ENCODE measurements around the gene HSPA1A.
A peak's percentile ranks its signal among the peaks of the same experiment; 100 is the strongest.

HSPA1A gene

DNA sequence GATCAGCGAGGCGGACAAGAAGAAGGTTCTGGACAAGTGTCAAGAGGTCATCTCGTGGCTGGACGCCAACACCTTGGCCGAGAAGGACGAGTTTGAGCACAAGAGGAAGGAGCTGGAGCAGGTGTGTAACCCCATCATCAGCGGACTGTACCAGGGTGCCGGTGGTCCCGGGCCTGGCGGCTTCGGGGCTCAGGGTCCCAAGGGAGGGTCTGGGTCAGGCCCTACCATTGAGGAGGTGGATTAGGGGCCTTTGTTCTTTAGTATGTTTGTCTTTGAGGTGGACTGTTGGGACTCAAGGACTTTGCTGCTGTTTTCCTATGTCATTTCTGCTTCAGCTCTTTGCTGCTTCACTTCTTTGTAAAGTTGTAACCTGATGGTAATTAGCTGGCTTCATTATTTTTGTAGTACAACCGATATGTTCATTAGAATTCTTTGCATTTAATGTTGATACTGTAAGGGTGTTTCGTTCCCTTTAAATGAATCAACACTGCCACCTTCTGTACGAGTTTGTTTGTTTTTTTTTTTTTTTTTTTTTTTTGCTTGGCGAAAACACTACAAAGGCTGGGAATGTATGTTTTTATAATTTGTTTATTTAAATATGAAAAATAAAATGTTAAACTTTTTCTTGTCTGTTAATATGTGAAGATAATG, 14.4 kb downstream of the HSPA1A start:
- peaks cover 16% of the 10 kb centered on the region for H3F3A ChIP-seq (ENCODE audit: insufficient read depth, low read length)
- peak overlapping the region; percentile 88 for H3K4me2 ChIP-seq (ENCODE audit: low read length)
- peaks cover 53% of the 10 kb centered on the region for H3K4me1 ChIP-seq (ENCODE audit: insufficient read depth, low read length, severe bottlenecking)
- H4K20me1 ChIP-seq (ENCODE audit: insufficient read depth, low read length), result no peaks in the 10 kb centered on the region
- no peak overlapping the region for H2AFZ ChIP-seq (ENCODE audit: low read length)
- no peaks in the 10 kb centered on the region for H3K9me3 ChIP-seq (ENCODE audit: low read length)
- peaks cover 26% of the 10 kb centered on the region for H3K79me2 ChIP-seq (ENCODE audit: insufficient read depth, low read length)
- peak overlapping the region; percentile 75 for H3K4me3 ChIP-seq (ENCODE audit: low read depth, low read length, poor library complexity, severe bottlenecking)
- H3K27me3 ChIP-seq (ENCODE audit: insufficient read depth, low read length), result no peaks in the 10 kb centered on the region
- no peaks in the 10 kb centered on the region for H3K9me2 ChIP-seq (ENCODE audit: low read depth, low read length)
- H3K36me3 ChIP-seq (ENCODE audit: insufficient read depth, low read length), result peaks cover under 1% of the 10 kb centered on the region; the same call in 1 of the 2 replicates
- peak overlapping the region; percentile 75 for H3K9ac ChIP-seq (ENCODE audit: low read length)
- TF ChIP-seq EZH2 (IDR thresholded peaks at IDR 0.05; ENCODE audit: borderline replicate concordance, low read length), result no peak
- TF ChIP-seq, protein P1, sequence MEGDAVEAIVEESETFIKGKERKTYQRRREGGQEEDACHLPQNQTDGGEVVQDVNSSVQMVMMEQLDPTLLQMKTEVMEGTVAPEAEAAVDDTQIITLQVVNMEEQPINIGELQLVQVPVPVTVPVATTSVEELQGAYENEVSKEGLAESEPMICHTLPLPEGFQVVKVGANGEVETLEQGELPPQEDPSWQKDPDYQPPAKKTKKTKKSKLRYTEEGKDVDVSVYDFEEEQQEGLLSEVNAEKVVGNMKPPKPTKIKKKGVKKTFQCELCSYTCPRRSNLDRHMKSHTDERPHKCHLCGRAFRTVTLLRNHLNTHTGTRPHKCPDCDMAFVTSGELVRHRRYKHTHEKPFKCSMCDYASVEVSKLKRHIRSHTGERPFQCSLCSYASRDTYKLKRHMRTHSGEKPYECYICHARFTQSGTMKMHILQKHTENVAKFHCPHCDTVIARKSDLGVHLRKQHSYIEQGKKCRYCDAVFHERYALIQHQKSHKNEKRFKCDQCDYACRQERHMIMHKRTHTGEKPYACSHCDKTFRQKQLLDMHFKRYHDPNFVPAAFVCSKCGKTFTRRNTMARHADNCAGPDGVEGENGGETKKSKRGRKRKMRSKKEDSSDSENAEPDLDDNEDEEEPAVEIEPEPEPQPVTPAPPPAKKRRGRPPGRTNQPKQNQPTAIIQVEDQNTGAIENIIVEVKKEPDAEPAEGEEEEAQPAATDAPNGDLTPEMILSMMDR (IDR thresholded peaks at IDR 0.05; ENCODE audit: low read length), result peak; percentile 56
- H3K27ac ChIP-seq (ENCODE audit: low read depth, low read length, poor library complexity, severe bottlenecking), result peak overlapping the region; percentile 97

DNA sequence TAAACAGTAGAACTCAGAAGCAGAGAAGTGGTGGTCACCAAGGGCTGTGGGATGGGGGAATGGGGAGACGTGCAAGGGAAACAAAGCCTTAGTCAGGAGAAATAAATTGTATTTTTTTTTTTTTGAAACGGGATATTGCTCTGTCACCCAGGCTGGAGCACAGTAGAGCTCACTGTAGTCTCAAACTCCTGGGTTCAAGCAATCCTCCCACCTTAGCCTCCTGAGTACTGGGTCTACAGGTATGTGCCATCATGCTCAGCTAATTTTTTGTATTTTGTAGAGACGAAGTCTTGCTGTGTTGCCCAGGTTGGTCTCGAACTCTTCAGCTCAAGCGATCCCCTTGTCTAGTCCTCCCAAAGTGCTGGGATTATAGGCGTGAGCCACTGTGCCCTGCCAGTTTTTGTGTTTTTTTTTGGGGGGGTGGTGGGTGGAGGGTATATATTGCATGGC, 15.6 kb downstream of the HSPA1A start:
- peaks cover 45% of the 10 kb centered on the region for H3K4me1 ChIP-seq (ENCODE audit: insufficient read depth, low read length, severe bottlenecking)
- H3K9me2 ChIP-seq (ENCODE audit: low read depth, low read length), result no peaks in the 10 kb centered on the region
- H2AFZ ChIP-seq (ENCODE audit: low read length), result no peak overlapping the region
- H3K27me3 ChIP-seq (ENCODE audit: insufficient read depth, low read length), result no peaks in the 10 kb centered on the region
- H3K27ac ChIP-seq (ENCODE audit: low read depth, low read length, poor library complexity, severe bottlenecking), result peak overlapping the region; percentile 97
- H3F3A ChIP-seq (ENCODE audit: insufficient read depth, low read length), result peaks cover 16% of the 10 kb centered on the region
- peaks cover 37% of the 10 kb centered on the region for H3K79me2 ChIP-seq (ENCODE audit: insufficient read depth, low read length)
- peak overlapping the region; percentile 75 for H3K9ac ChIP-seq (ENCODE audit: low read length)
- H3K9me3 ChIP-seq (ENCODE audit: low read length), result no peaks in the 10 kb centered on the region
- TF ChIP-seq, protein P1 (IDR thresholded peaks at IDR 0.05; ENCODE audit: low read length), result no peak
- TF ChIP-seq EZH2 (IDR thresholded peaks at IDR 0.05; ENCODE audit: borderline replicate concordance, low read length), result no peak
- no peaks in the 10 kb centered on the region for H4K20me1 ChIP-seq (ENCODE audit: insufficient read depth, low read length)
- peaks cover 12% of the 10 kb centered on the region for H3K36me3 ChIP-seq (ENCODE audit: insufficient read depth, low read length)
- H3K4me3 ChIP-seq (ENCODE audit: low read depth, low read length, poor library complexity, severe bottlenecking), result peak overlapping the region; percentile 75
- peak overlapping the region; percentile 88 for H3K4me2 ChIP-seq (ENCODE audit: low read length)

DNA sequence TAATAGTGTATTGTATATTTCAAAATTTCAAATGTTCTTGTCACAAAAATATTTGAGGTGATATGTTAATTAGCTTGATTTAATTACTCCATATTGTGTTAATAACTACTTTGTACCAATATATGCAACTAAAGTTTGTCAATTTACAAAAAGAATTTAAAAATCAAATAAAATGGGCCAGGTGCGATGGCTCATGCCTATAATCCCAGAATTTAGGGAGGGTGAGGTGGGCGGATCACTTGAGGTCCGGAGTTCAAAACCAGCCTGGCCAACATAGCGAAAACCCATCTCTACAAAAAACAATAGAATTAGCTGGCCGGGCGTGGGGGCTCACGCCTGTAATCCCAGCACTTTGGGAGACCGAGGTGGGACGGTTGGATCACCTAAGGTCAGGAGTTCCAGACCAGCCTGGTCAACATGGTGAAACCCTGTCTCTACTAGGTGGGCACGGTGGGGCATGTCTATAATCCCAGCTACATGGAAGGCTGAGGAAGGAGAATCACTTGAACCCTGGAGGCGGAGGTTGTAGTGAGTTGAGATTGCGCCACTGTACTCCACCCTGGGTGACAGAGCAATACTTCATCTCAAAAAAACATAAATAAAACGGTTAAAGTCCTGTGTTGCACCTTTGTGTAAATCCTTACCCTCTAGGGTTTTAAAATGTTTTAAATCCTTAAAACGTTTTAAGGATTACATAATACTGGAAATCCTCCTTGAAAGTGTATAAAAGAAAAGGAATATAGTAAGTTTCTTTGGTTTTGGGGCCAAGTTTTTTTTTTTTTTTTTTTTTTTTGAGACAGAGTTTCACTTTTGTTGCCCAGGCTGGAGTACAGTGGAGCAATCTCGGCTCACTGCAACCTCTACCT, 16.2 kb downstream of the HSPA1A start:
- no peak for TF ChIP-seq EZH2 (IDR thresholded peaks at IDR 0.05; ENCODE audit: borderline replicate concordance, low read length)
- TF ChIP-seq, protein P1 (IDR thresholded peaks at IDR 0.05; ENCODE audit: low read length), result no peak
- H3K9me3 ChIP-seq (ENCODE audit: low read length), result no peaks in the 10 kb centered on the region
- H4K20me1 ChIP-seq (ENCODE audit: insufficient read depth, low read length), result no peaks in the 10 kb centered on the region
- peaks cover 45% of the 10 kb centered on the region for H3K4me1 ChIP-seq (ENCODE audit: insufficient read depth, low read length, severe bottlenecking)
- peaks cover 44% of the 10 kb centered on the region for H3K79me2 ChIP-seq (ENCODE audit: insufficient read depth, low read length)
- H3K4me2 ChIP-seq (ENCODE audit: low read length), result peak overlapping the region; percentile 88
- peak overlapping the region; percentile 75 for H3K9ac ChIP-seq (ENCODE audit: low read length)
- H2AFZ ChIP-seq (ENCODE audit: low read length), result no peak overlapping the region
- H3K4me3 ChIP-seq (ENCODE audit: low read depth, low read length, poor library complexity, severe bottlenecking), result peak overlapping the region; percentile 75
- no peaks in the 10 kb centered on the region for H3K27me3 ChIP-seq (ENCODE audit: insufficient read depth, low read length)
- H3F3A ChIP-seq (ENCODE audit: insufficient read depth, low read length), result peaks cover 16% of the 10 kb centered on the region
- H3K27ac ChIP-seq (ENCODE audit: low read depth, low read length, poor library complexity, severe bottlenecking), result peak overlapping the region; percentile 97
- peaks cover 19% of the 10 kb centered on the region for H3K36me3 ChIP-seq (ENCODE audit: insufficient read depth, low read length)
- no peaks in the 10 kb centered on the region for H3K9me2 ChIP-seq (ENCODE audit: low read depth, low read length)

Data from OCI-LY1 (cell line).